Adrenal gland (tissue), 5 donors: ENCODE measurements around the gene SALL3.

Source experiments
- CTCF ChIP-seq, 6 experiments: fragments of 450-650 bp in 4 of 6; fragments of 200-600 bp in 2 of 6; sonication (generic) in 1 of 6; IDR thresholded peaks; 1 replicate in 5 of 6; 2 replicates in 1 of 6; pipeline versions ENCODE4 v1.5.1 to v1.8.0; 2016 to 2021; ENCODE audit warnings: antibody characterized with exemption in 6 of 6, mild to moderate bottlenecking in 2 of 6, moderate library complexity in 1 of 6
- POLR2A ChIP-seq, 2 donors: fragments of 450-650 bp; IDR thresholded peaks; one replicate each; pipeline ENCODE4 v1.6.1; 2017; ENCODE audit warnings: antibody characterized with exemption in 2 of 2, mild to moderate bottlenecking in 2 of 2, moderate library complexity in 1 of 2
- donor health status: DM: no; HTN: no; CAD: no.

GRCh38 chr18:78976765-78977636, 2.6 kb upstream of the SALL3 start:
- TF ChIP-seq CTCF (IDR thresholded peaks at IDR 0.05) (no peak), POLR2A (IDR thresholded peaks at IDR 0.05) (no peak)
